GM18907 (cell line): Measurements from ENCODE around the gene CERS2.
"Not testable (repeated sequence)": the region's sequence is repeated elsewhere in the genome, so short reads cannot be mapped to it uniquely, and the experiment has no call there.

Experiments
- ATAC-seq: cut with Tn5 transposase; IDR thresholded peaks from one replicate; pipeline ENCODE4 v1.9.1; 2021; ENCODE audit warnings: mild to moderate bottlenecking, moderate library complexity; ENCODE audit not compliant: unreplicated experiment

CERS2 gene

DNA sequence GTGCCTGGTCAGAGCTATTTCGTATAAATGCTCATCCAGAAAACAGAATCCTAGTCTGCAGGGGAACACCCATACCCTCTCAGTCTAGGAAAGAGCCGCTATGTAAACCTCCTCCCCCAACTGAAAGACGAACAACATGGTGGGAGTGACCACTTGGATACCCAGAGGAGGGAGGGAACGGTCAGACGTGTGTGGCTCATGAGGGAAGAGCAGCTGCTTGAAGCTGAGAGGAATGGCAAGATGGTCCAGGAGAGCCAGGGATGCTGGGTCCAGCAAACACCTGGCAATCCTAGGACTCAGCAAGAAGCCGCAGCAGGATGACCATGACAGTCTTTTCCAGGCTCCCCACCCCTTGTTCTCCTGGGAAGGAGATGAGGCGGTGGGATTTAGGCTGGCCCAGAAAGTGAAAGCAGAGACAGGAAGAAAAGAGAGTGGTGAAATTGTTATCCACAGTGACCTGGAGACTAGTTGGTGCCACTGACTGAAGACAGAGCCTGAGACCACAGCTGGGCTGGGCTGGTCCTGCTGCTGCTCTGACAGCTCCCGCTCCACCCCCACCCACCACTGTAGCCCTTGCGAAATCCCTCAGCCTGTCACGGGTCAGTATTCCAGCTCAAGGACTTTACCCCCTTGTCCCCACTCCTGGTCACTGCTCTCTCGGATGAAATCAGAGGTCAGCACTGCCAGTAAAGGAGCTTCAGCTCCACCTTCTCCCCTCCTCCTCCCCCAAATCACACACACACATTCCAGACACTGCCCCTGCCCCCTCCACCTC is 3.6 kb downstream of the CERS2 start:
- ATAC-seq = no peak

DNA sequence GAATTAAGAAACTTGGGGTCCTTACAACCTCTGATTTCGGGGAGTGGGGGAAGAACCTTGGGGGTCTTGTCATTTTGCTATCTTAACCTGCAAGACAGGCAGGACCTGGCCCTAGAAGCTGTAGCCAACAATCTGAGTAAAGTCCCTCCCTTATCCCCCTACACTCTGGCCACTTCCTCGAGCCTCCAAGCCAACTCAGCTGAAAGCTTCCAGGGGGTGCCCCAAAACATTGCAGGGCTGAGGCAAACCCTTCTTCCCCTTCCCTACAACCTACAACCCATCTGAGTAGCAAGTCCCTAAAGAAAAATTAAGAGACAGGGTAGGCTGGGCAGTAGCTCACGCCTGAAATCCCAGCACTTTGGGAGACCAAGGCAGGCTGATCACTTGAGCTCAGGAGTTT is 5.0 kb downstream of the CERS2 start:
- ATAC-seq = no peak

DNA sequence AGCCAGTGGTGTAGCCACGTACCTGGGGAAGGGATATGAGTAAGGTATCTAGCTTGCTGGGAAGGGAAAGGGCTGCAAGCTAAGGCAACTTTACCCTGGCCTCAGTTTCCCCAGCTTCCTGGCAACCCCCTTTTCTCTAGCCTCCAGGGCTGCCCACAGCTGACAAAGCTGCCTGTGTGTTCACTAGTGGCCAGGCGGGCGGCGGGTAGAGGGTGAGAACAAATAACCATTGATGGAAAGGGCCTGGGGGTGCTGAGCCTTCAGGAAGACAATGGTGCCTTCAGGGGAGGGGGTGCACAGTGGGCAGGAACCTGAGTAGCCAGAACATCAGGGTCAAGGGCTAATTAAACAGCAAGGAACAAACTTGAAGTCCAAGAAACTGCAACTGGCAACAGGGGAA is 6.1 kb downstream of the CERS2 start:
- no peak for ATAC-seq

DNA sequence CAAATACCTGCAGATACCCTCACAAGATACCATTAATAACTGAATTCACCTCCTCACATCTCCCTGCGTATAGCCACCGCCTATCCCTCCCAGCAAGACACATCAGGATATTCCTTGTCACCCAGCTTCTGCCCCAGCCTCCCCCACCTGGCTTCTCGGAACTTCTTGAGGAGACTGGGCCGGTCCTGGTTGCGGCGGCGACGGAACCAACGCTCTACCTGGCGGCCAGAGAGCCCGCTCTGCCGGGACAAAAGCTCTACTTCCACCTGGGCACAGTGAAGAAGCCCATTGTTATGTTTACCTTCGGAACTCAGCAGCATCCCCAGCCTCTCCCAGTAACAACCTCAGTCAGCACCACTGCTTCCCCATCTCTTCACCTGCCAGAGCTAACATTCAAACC is 6.7 kb downstream of the CERS2 start:
- no peak for ATAC-seq

DNA sequence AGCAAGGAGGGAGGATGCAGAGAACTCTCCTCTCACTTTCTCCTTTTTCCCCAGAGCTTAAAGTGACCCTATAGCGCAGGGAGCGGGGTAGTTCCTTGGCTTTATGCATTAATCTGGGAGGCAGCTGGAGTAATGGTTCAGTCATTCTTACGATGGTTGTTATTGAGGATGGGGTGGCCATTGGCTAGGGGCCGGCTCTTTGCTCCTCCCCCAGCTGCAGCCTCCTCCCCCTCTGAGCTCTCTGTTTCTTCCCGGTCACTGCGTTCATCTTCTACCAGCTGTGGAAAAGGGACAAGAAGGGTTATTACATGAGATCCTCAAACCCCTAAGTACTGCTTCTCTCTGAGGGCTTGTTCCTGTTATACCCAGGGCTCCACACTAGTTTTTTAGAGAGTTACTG is 8.6 kb downstream of the CERS2 start:
- ATAC-seq = no peak

DNA sequence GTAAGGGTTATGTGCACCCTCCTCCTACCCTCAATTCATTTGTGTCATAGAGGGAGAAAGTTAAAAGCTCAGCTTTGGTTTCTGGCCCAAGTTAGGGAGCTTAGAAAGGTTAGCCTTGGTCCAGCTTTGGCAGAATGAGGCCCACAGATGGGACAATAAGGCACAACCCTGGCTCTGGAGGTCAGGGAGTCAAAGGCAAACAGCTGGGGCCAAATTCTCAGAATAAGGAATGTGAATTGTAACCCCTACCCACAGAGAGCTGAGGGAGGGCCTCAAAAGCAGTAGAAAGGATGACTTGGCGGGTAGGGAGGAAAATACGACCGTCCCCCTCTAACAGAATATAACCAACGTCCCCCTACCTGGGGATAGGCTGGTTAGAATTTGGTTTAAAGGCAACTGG is 9.0 kb downstream of the CERS2 start:
- ATAC-seq = no peak

DNA sequence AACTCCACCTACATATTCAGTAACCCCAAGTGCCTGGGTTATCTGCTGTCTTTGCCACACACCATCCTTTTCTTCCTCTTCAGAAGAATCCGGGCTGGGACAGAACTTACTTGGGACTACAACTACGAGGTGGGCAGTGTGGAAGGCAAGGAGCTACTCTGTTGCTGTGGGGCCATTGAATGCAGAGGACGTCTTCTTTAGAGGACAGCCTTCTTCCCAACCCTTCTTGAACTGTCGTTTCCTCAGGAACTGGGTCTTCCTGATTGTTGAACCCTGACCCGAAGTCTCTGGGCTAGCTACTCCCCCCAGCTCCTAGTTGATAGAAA is 10.5 kb downstream of the CERS2 start:
- no peak for ATAC-seq

DNA sequence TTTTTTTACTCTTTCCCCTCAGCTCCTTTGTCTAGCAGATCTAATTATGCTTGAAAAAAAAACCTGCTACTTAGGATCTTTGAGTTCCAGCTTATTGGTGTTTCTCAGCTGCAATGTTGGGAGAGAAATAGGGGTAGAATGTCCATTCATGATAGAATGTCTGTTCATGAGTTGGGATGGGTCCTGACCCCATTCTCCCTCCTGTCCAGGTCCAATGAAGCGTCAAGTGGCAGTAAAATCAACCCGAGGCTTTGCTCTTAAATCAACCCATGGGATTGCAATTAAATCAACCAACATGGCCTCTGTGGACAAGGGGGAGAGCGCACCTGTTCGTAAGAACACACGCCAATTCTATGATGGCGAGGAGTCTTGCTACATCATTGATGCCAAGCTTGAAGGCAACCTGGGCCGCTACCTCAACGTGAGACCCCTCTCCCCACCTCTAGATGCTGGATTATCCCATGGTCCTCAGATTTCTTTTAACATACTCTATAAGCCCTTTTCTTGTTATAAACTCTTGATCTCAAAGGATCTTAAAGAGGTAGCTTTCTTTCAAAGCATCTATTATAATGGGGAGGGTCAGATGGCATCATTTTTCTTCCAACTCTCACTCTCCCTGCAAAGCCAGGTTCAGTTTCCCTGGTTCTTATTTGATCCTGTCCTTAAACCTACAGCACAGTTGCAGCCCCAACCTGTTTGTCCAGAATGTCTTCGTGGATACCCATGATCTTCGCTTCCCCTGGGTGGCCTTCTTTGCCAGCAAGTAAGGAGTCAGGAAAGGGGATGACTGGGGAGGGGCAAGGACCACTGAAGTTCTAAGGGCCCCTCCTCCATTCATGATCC is 11.1 kb downstream of the CERS2 start:
- ATAC-seq = no peak

DNA sequence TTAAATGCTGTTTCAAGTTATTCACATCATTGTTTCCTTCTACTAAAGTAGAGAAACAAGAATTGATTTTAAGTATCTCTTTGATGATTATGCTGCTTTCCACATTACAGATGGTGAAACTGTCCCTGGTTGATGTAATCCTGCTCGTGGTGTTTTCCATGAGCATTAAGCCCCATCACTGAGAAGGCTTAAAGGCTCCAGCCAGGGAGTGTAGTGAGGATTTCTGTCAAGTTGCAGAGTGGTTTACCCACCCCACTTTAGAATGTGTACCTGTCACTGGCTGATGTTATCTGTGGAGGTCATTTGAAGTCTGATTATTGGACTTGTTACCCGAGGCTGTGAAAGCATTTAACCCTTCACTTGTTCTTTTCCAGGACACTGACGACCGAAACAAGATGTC is 12.9 kb downstream of the CERS2 start:
- no peak for ATAC-seq

DNA sequence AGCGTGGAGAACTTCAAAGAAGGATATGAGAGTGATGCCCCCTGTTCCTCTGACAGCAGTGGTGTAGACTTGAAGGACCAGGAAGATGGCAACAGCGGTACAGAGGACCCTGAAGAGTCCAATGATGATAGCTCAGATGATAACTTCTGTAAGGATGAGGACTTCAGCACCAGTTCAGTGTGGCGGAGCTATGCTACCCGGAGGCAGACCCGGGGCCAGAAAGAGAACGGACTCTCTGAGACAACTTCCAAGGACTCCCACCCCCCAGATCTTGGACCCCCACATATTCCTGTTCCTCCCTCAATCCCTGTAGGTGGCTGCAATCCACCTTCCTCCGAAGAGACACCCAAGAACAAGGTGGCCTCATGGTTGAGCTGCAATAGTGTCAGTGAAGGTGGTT is 14.0 kb downstream of the CERS2 start:
- no peak for ATAC-seq

DNA sequence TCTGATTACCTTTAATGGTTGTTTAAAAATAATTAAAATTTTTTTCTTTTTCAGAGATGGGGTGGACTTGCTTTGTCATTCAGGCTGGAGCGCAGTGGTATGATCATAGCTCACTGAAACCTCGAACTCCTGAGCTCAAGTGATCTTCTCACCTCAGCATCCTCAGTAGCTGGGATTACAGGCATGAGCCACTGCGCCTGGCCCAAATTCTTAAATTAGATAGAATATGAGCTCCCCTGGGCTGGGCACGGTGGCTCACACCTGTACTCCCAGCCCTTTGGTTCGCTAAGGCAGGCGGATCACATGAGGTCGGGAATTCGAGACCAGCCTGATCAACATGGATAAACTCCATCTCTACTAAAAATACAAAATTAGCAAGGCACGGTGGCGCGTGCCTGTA is 17.0 kb downstream of the CERS2 start:
- no peak for ATAC-seq

DNA sequence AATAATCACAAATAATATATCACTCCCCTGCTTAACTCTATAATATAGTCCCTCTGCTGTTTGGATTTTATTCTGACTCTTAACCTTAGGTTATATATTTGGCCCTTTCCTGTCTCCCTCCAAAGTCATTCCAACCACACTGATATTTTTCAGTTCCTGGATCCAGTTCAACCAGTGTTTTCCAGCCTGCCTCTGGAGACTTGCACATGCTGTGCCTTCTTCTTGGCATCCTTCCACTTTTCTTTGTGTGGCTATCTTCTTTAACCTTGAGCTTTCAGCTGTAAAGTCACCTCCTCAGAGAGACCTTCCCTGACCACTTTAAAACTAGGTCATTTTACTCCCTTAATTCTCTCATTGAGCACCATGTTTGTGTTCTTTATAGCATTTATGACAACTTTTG is 19.4 kb downstream of the CERS2 start:
- no peak for ATAC-seq

DNA sequence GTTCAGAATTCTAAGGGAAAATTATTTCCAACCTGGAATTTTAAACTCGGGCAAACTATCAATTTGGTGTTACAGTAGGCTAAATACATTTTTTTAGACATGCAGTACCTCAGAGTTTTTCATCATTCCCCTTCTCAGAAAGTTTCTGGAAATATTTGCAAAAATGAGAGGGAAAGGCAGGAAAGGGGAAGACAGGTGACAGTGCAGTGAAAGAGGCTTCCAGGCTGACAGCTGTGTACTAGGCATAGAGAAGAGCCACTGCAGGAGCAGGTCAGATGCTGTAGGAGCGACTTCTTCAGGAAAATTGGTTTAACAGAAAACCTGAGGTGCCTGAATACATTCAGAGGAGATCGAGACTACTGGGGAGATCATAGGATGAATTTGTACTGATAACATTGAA is 19.9 kb downstream of the CERS2 start:
- no peak for ATAC-seq

DNA sequence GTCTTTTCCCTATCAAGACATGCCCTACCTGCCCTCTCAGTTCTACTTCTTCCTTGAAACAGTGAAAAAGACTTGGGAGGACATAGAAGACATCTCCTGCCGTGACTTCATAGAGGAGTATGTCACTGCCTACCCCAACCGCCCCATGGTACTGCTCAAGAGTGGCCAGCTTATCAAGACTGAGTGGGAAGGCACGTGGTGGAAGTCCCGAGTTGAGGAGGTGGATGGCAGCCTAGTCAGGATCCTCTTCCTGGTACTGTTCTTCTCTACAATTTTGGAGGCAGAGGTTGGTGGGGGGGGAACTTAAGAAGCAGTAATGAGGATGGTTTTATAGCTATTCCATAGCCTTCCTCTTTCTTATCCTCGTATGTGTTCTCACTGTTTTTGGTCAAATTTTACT is 29.8 kb downstream of the CERS2 start:
- no peak for ATAC-seq

DNA sequence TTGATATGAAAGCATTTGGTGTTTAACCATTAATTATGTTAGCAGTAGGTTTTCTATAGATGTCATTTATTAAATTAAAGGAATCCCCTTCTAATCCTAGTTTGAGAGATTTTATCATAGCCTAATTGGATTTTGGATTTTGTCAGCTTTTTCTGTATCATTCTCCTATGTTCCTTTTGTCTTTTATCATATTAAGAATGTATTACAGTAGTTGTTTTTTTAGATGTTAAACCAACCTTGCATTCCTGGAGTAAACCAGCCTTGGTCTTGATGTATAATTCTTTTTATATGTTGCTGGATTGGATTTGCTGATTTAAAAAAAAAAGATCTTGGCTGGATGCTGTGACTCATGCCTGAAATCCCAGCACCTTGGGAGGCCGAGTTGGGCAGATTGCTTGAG is 42.9 kb downstream of the CERS2 start:
- no peak for ATAC-seq

DNA sequence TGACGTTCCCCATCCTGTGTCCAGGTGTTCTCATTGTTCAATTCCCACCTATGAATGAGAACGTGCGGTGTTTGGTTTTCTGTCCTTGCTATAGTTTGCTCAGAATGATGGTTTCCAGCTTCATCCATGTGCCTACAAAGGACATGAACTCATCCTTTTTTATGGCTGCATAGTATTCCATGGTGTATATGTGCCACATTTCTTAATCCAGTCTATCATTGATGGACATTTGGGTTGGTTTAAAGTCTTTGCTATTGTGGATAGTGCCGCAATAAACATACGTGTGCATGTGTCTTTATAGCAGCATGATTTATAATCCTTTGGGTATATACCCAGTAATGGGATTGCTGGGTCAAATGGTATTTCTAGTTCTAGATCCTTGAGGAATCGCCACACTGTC is 45.9 kb downstream of the CERS2 start:
- not testable (repeated sequence) for ATAC-seq

DNA sequence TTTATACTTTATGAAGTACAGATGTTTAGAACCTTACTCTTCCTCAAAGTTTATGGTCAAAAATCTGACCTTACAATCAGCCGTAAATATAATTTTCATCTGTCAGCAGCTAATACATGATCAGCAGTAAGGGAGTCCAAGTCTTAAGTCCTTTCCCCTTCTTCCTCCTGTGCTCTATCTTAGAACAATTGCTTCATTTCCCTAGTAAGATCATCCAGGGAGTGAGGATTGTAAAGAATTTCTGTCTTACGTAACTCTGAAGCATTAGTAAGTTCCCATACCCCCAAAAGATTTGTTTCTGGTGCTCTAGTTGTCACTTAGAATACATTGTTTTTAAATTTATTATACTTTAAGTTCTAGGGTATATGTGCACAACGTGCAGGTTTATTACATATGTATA is 46.3 kb downstream of the CERS2 start:
- ATAC-seq = no peak

DNA sequence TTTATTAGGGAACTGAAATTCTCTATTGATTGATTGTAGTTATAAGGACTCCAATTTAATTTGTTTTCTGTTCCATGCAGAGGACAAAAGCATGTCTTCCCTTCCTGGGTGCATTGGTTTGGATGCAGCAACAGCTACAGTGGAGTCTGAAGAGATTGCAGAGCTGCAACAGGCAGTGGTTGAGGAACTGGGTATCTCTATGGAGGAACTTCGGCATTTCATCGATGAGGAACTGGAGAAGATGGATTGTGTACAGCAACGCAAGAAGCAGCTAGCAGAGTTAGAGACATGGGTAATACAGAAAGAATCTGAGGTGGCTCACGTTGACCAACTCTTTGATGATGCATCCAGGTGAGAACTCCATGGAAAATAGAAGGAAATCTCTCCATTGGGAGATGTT is 47.0 kb downstream of the CERS2 start:
- ATAC-seq = no peak

DNA sequence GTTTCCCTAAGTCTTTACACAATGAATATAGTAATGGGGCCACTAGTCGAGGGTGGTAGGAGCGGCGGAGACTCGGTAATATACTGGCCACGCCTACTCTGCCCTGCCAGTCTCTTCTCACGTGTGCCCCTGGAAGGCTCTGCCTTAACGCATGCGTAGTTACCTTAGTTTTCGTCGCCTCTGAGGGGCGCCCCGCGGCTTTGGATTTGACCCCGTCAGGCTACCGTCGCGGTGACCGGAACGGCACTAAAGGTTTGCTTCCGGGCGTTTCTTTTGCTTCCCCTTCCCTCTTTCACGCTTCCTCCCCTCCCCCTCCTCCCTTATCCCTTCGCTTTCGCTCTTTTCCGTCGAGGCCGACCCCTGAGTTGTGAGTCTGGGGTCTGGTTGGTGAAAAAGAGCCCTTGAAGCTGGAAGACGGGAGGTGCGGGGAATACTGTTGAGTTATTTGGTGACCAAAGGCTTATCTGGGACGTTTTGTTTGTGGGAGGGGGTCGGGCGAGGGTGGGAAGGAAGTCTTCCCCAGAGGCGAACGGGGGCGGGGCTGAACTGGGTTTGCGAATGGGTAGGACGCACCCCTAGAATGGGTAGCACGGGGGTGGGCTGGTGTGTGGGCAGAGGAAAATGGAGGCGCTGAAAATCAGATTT is 48.4 kb downstream of the CERS2 start, which contains the start of gene SETDB1:
Gene SETDB1, plus strand, starts transcription at position 267 of the 645 bp plus-strand sequence. CDS start 1,352 bp downstream, outside the sequence.
- peak; percentile 87 for ATAC-seq

DNA sequence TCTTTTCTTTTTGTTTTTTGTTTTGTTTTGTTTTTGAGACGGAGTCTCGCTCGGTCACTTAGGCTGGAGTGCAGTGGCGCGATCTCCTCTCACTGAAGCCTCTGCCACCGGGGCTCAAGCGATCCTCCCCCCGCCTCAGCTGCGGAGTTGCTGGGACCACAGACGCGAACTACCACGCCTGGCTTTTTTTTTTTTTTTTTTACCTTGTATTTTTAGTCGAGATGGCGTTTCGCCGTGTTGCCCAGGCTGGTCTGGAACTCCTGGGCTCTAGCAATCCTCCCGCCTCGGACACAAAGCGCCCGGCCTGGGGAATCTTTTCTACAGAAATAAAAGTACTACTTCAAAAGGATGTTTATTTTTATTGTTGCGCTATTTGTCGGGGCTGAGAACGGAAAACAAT is 49.6 kb downstream of the CERS2 start:
- ATAC-seq = no peak

DNA sequence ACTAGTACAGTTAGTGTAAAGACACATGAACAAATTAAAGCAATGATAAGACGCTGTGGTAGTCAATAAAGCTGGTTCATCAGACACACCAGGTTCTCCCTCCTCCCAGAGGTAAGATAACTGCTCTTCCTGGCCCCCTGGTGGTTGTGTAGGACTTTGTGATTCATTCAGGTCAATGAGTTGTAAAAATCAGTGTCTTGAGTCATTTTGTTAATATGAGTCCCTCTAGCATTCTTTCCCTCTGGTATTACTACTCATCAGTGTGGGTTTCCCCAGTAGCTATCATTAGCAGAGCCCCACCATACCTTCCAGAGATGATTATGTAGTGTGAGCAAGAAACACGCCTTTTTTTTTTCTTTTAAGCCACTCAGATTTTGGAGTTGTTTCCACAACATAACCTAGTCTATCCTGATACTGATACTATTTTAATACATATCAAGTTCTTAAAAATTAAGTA is 52.1 kb downstream of the CERS2 start:
- peak; percentile 50 for ATAC-seq

DNA sequence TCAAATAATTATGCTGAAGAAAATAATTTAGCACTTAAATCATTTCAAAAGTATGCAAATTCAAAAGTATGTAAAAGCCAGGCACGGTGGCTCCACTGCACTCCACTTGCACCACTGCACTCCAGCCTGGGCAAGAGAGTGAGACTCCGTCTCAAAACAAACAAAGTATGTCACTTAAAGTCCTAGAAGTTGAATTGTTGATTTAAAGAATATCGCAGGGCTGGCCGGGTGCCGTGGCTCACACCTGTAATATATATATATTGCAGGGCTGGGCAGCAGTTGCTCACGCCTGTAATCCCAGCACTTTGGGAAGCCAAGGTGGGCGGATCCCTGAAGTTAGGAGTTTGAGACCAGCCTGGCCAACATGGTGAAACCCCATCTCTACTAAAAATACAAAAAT is 57.2 kb downstream of the CERS2 start:
- ATAC-seq = no peak
